Activated B cell treated with CpG ODN at 0.5 μM for 24 hours (primary cell): ENCODE results near the gene CAPN9. TPM values are rescaled to one million over a fixed set of nuclear protein-coding genes. Genes with fewer than 3 reads are reported as not detected.

Experiments
- ATAC-seq: fragments of 200-7000 bp; cut with Tn5 transposase; one replicate; pipeline ENCODE4 v1.10.0; 2021; ENCODE audit warnings: low read depth, mild to moderate bottlenecking, moderate library complexity
- CTCF ChIA-PET: fragments of 350-600 bp; sonication (Branson Sonifier 250); formaldehyde crosslinking; loops from one replicate; lab custom pipeline; 2021; ENCODE audit warnings: antibody characterized with exemption; lab: Charles Lee
- POLR2A ChIA-PET: fragments of 350-600 bp; sonication (Branson Sonifier 250); formaldehyde crosslinking; loops from one replicate; lab custom pipeline; 2021; ENCODE audit warnings: antibody characterized with exemption; lab: Charles Lee
- DNase-seq: peaks from one replicate; pipeline ENCODE4 v3.0.0; 2022
- H3K27ac Mint-ChIP-seq: one replicate; pipeline ENCODE4 v1.8.0; 2020; ENCODE audit warnings: mixed read lengths
- H3K27me3 Mint-ChIP-seq: one replicate; pipeline ENCODE4 v1.8.0; 2021; ENCODE audit warnings: mixed read lengths
- H3K36me3 Mint-ChIP-seq: one replicate; pipeline ENCODE4 v1.8.0; 2021; ENCODE audit warnings: low read depth, mixed read lengths
- H3K4me1 Mint-ChIP-seq: one replicate; pipeline ENCODE4 v1.8.0; 2021; ENCODE audit warnings: mixed read lengths
- H3K4me3 Mint-ChIP-seq: one replicate; pipeline ENCODE4 v1.8.0; 2020; ENCODE audit warnings: mild to moderate bottlenecking, mixed read lengths
- H3K9me3 Mint-ChIP-seq: one replicate; pipeline ENCODE4 v1.8.0; 2020; ENCODE audit warnings: mixed read lengths
- intact Hi-C: fragments of 100-400 bp; cut with micrococcal nuclease; formaldehyde crosslinking; loops from one replicate; pipeline ENCODE4 v1.15.1; 2024
- total RNA-seq: library from RNA; stranded (reverse); gene quantifications from 2 replicates; pipeline ENCODE4 v1.2.3, GENCODE V29; 2022
- TF ChIP-seq, protein P1 (sequence below): fragments of 200-600 bp; IDR thresholded peaks from one replicate; pipeline ENCODE4 v1.8.0; 2022; ENCODE audit warnings: antibody characterized with exemption, mild to moderate bottlenecking

CAPN9 gene
- total RNA-seq, 1 donor from 2014 or later, result not detected

DNA sequence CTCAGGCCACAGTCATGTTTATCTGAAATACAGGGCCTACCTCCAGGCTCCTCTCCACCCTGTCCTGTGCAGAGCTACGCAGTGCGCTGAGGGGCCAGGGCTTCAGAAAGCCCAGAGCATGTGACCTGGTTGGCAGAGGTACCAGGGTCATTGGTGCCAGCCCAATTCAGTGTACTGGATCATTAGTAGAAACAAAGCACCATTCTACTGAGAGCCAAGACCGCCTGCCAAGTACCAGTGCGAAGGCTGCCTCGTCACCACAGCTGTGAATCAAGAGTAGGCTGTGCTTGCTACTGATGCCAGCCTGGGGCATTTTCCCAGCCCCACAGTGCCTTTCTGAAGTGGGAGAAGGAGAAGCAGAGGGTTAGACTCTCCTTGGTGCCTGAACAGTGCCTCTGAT, 59.8 kb downstream of the CAPN9 start:
- no peak for ATAC-seq
- CTCF ChIA-PET, result no interaction called here
- Mint-ChIP-seq H3K4me3 (no peak overlapping the region), H3K36me3 (no peaks in the 10 kb centered on the region), H3K9me3 (peaks cover 8% of the 10 kb centered on the region), H3K4me1 (no peaks in the 10 kb centered on the region), H3K27ac (no peak overlapping the region), H3K27me3 (peaks cover 9% of the 10 kb centered on the region)
- TF ChIP-seq, protein P1, sequence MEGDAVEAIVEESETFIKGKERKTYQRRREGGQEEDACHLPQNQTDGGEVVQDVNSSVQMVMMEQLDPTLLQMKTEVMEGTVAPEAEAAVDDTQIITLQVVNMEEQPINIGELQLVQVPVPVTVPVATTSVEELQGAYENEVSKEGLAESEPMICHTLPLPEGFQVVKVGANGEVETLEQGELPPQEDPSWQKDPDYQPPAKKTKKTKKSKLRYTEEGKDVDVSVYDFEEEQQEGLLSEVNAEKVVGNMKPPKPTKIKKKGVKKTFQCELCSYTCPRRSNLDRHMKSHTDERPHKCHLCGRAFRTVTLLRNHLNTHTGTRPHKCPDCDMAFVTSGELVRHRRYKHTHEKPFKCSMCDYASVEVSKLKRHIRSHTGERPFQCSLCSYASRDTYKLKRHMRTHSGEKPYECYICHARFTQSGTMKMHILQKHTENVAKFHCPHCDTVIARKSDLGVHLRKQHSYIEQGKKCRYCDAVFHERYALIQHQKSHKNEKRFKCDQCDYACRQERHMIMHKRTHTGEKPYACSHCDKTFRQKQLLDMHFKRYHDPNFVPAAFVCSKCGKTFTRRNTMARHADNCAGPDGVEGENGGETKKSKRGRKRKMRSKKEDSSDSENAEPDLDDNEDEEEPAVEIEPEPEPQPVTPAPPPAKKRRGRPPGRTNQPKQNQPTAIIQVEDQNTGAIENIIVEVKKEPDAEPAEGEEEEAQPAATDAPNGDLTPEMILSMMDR, result no peak
- intact Hi-C loops, result no loop called here
- POLR2A ChIA-PET, result no interaction called here
- no peak for DNase-seq

DNA sequence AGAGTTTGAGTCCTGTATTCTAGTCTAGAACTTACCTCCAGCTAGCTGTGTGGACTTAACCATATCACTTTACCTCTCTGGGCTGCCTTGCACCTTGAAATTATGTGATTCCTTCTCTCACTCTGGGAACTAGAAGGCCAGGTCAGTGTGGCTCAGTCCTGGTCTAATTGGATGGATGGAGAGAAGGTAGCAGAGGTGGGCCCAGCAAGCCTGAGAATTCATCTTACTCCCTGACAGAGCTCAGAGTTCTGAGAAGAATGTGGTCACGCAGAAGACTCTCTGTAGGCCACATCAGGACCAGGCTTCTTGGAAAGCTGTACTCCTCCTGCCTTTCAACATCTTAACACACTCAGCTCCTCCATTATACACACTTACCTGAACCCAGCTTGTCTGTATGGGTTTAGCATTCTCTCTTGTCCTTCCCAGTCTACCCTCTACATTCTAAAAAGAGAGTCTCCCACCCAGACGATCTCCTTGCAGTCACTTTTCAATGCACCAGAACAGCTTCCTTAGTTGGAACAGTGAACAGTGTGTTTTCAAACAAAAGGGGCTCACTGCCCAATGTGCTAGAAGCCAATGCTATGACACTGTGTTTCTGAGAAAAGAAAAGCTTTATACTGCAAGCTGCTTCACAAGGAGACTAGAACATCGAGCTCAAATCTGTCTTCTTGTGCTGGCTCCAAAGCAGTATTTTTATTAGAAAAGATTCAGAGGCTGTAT, 60.5 kb downstream of the CAPN9 start:
- H3K4me3 Mint-ChIP-seq, result no peak overlapping the region
- POLR2A ChIA-PET, result no interaction called here
- ATAC-seq (no peak), DNase-seq (no peak)
- H3K27ac Mint-ChIP-seq, result no peak overlapping the region
- no peaks in the 10 kb centered on the region for H3K4me1 Mint-ChIP-seq
- CTCF ChIA-PET, result interaction anchor here (0.6 kb wide), 1 partner anchor 198 kb away, joined by 3 read pairs; no protein-coding TSS in a partner anchor
- intact Hi-C loops, result no loop called here
- H3K36me3 Mint-ChIP-seq, result no peaks in the 10 kb centered on the region
- TF ChIP-seq, protein P1, result no peak
- H3K27me3 Mint-ChIP-seq, result peaks cover 7% of the 10 kb centered on the region
- peaks cover 13% of the 10 kb centered on the region for H3K9me3 Mint-ChIP-seq

DNA sequence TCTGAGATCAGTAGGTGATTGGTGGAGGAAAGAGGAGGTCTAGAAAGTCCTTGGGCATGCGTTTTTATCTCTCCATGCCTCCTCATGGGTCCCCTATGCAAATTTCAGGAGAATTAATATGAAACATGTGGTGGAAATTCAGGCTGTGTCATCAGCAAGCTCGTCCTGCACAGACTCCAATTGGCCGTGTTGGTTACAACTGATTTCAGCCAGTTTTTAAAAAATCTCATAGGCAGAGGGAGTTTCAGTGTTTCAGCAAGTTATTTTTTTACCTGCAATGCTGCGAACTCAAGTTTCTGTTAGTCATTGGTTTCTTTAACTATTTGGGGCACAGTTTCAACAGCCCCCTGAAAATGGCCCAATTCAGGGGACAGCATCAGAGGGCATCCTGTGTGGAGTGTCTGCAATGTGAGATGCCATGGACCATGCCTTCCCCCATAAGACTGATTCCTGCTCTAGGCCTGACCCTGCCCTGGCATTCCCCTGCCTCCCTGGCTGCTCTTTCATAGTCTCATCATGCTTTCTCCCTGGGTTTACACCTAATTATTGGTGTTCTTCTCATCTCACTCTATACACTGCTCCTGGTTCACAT, 61.2 kb downstream of the CAPN9 start:
- no peak overlapping the region for H3K27ac Mint-ChIP-seq
- H3K4me3 Mint-ChIP-seq, result no peak overlapping the region
- ATAC-seq (no peak), DNase-seq (no peak)
- TF ChIP-seq, protein P1, result no peak
- no peaks in the 10 kb centered on the region for H3K36me3 Mint-ChIP-seq
- POLR2A ChIA-PET, result no interaction called here
- CTCF ChIA-PET, result interaction anchor here (0.6 kb wide), 1 partner anchor 198 kb away, joined by 3 read pairs; no protein-coding TSS in a partner anchor
- intact Hi-C loops, result no loop called here
- H3K4me1 Mint-ChIP-seq, result no peaks in the 10 kb centered on the region
- H3K27me3 Mint-ChIP-seq, result peaks cover 7% of the 10 kb centered on the region
- H3K9me3 Mint-ChIP-seq, result peaks cover 19% of the 10 kb centered on the region

DNA sequence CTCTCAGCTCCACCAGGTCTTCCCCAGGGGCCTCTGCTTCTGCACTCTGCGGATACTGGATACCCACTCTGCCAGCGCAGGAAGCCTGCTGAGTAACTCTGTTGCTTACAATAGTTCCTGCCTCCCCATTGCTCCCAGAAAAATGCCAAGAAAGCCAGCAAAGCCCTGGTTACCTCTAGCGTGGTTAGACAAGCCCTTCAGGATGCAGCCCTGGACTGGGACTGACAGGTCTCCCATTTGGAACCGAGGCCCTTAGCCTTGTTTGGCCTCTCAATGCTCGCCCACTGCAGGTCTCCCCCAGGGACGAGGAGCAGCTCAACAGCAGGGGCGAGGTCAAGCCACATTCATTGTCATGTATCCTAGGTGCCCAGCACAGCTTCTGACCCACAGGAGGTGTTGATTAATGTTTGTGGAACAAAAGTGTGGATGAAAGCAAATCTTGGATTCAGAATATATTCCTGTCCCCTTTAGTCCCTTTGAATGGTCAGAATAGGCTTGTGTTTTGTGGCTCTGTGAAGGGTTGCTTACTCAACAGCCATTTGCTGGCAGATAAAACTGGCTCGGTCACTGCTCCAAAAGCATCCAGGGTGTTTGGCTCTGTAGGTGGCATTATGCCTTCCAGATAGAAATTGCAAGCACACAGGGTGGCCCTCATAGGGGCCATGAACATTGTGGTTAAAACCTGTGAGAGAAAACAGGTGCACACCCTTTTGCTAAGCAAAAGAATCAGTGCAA, 62.2 kb downstream of the CAPN9 start:
- ChIA-PET CTCF (no interaction called here), POLR2A (no interaction called here)
- Mint-ChIP-seq H3K4me1 (no peaks in the 10 kb centered on the region), H3K36me3 (no peaks in the 10 kb centered on the region), H3K27ac (no peak overlapping the region), H3K27me3 (peaks cover 5% of the 10 kb centered on the region), H3K9me3 (peaks cover 24% of the 10 kb centered on the region), H3K4me3 (no peak overlapping the region)
- DNase-seq, result no peak
- intact Hi-C loops, result no loop called here
- TF ChIP-seq, protein P1, result no peak
- ATAC-seq, result no peak

DNA sequence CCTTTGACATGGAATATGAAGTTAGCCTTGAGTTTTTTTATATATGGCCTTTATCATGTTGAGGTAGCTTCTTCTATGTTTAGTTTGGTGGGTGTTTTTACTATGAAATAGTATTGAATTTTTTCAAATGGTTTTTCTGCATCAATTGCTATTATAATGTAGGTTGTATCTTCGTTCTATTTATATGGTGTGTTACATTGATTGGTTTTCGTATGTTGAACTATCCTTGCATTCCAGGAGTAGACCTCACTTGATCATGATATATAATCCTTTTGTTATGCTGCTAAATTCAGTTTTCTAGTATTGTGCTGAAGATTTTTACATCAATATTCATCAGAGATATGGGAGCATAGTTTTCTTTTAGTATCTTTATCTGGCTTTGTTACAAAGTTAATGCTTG, 65.4 kb downstream of the CAPN9 start:
- CTCF ChIA-PET, result no interaction called here
- H3K27me3 Mint-ChIP-seq, result peaks cover 12% of the 10 kb centered on the region
- no peak overlapping the region for H3K4me3 Mint-ChIP-seq
- H3K36me3 Mint-ChIP-seq, result no peaks in the 10 kb centered on the region
- no peak for DNase-seq
- POLR2A ChIA-PET, result no interaction called here
- no peak for ATAC-seq
- H3K9me3 Mint-ChIP-seq, result peaks cover 19% of the 10 kb centered on the region
- H3K27ac Mint-ChIP-seq, result no peak overlapping the region
- TF ChIP-seq, protein P1, result no peak
- H3K4me1 Mint-ChIP-seq, result no peaks in the 10 kb centered on the region
- intact Hi-C loops, result no loop called here
